Ureter (tissue), 1 donor: ENCODE results near the gene EMC1. TPM values are rescaled to one million over a fixed set of nuclear protein-coding genes. Genes with fewer than 3 reads are reported as not detected.
"Not testable (repeated sequence)": the region's sequence is repeated elsewhere in the genome, so short reads cannot be mapped to it uniquely, and the experiment has no call there.

Source experiments
- DNase-seq: peaks from one replicate; pipeline ENCODE4 v3.0.0-alpha.2; 2020; ENCODE audit warnings: low spot score
- total RNA-seq: library from RNA; stranded (reverse); gene quantifications from one replicate; pipeline ENCODE4 v1.2.4, GENCODE V29; 2023
- donor health status: DM: yes; HTN: yes; CAD: no.

Gene EMC1
- total RNA-seq, 1 donor from 2014 or later, result 54.6 TPM

- no peak for DNase-seq
These were observed 60.9 kb downstream of the EMC1 start for GRCh38 chr1:19190468-19190867.

- DNase-seq, result no peak
These were observed 62.1 kb downstream of the EMC1 start for GRCh38 chr1:19189270-19189669.

- no peak for DNase-seq
These were observed 63.5 kb downstream of the EMC1 start for GRCh38 chr1:19187852-19188251.

GRCh38 chr1:19186001-19186400, 65.3 kb downstream of the EMC1 start:
- no peak for DNase-seq

- DNase-seq, result no peak
These were observed 69.1 kb downstream of the EMC1 start for GRCh38 chr1:19182223-19182622.

- not testable (repeated sequence) for DNase-seq
These were observed 71.1 kb downstream of the EMC1 start for GRCh38 chr1:19180265-19180657.

GRCh38 chr1:19179597-19180264, 71.6 kb downstream of the EMC1 start:
- DNase-seq, result no peak

- DNase-seq, result no peak
These were observed 72.5 kb downstream of the EMC1 start for GRCh38 chr1:19178734-19179398.

GRCh38 chr1:19177811-19178210, 73.5 kb downstream of the EMC1 start:
- DNase-seq, result no peak

- DNase-seq, result no peak
These were observed 81.7 kb downstream of the EMC1 start for GRCh38 chr1:19169642-19170041.

- DNase-seq, result no peak
These were observed 84.2 kb downstream of the EMC1 start for GRCh38 chr1:19167140-19167539.

- no peak for DNase-seq
These were observed 85.3 kb downstream of the EMC1 start for GRCh38 chr1:19166066-19166465.

Other genes starting within 250 kb of the EMC1 start
- gene UBR4, start 41.3 kb downstream of the EMC1 start, total RNA-seq, result 174 TPM
- 43.0 TPM for gene MRTO4, start 281 bp upstream of the EMC1 start, total RNA-seq
- gene AKR7A3, start 37.2 kb upstream of the EMC1 start, total RNA-seq, result 1.8 TPM
- 40.8 TPM for gene AKR7A2, start 60.6 kb upstream of the EMC1 start, total RNA-seq
- gene SLC66A1, start 60.8 kb upstream of the EMC1 start, total RNA-seq, result 11.3 TPM
- 284 TPM for gene CAPZB, start 234.0 kb upstream of the EMC1 start, total RNA-seq